H1 (cell line): ENCODE results near the gene ARHGAP10.

Source experiments
- CHD1 ChIP-seq: IDR thresholded peaks from 2 replicates; pipeline ENCODE4 v1.6.1; 2012; ENCODE audit warnings: low read depth, low read length, improper control_type of control experiment
- EZH2 ChIP-seq: fragments of 200-600 bp; sonication (generic); IDR thresholded peaks from 2 replicates; pipeline ENCODE4 v1.7.1; 2012; ENCODE audit warnings: low read depth, mild to moderate bottlenecking, moderate library complexity, low read length, inconsistent platforms; ENCODE audit not compliant: severe bottlenecking
- GABPA ChIP-seq: IDR thresholded peaks from 2 replicates; pipeline ENCODE4 v1.6.1; 2011; ENCODE audit warnings: mild to moderate bottlenecking, low read length, moderate library complexity, borderline replicate concordance; ENCODE audit not compliant: insufficient read depth
- GTF2F1 ChIP-seq: IDR thresholded peaks from 2 replicates; pipeline ENCODE4 v1.6.1; 2012; ENCODE audit warnings: low read depth, low read length, improper control_type of control experiment, borderline replicate concordance
- JUN ChIP-seq: IDR thresholded peaks from 2 replicates; pipeline ENCODE4 v1.6.1; 2011; ENCODE audit warnings: low read depth, mild to moderate bottlenecking, improper control_type of control experiment, low read length
- POLR2A ChIP-seq, 2 experiments: IDR thresholded peaks; 1 replicate in 1 of 2; 2 replicates in 1 of 2; pipeline ENCODE4 v1.6.1; 2011; ENCODE audit warnings: low read depth in 2 of 2, low read length in 2 of 2, mild to moderate bottlenecking in 2 of 2; ENCODE audit errors: control extremely low read depth in 1 of 2
- POLR2AphosphoS5 ChIP-seq: IDR thresholded peaks from 2 replicates; pipeline ENCODE4 v1.6.1; 2011; ENCODE audit warnings: low read depth, low read length
- RAD21 ChIP-seq, 2 experiments: IDR thresholded peaks in 1 of 2; conservative IDR thresholded peaks in 1 of 2; 2 replicates each; pipeline ENCODE4 v1.6.1; 2011; ENCODE audit warnings: low read depth in 2 of 2, low read length in 2 of 2, improper control_type of control experiment in 1 of 2, inconsistent platforms in 1 of 2, mild to moderate bottlenecking in 1 of 2, moderate library complexity in 1 of 2
- SAP30 ChIP-seq: fragments of 300-600 bp; sonication (generic); IDR thresholded peaks from 2 replicates; pipeline ENCODE4 v1.7.1; 2012; ENCODE audit warnings: low read length, moderate library complexity, mild to moderate bottlenecking, inconsistent platforms; ENCODE audit not compliant: insufficient read depth, insufficient replicate concordance
- SRF ChIP-seq: IDR thresholded peaks from 2 replicates; pipeline ENCODE4 v1.6.1; 2011; ENCODE audit warnings: mild to moderate bottlenecking, low read depth, low read length, moderate library complexity
- TF ChIP-seq, protein P1 (sequence below), 3 experiments: IDR thresholded peaks; 1 replicate in 2 of 3; 2 replicates in 1 of 3; pipeline versions ENCODE4 v1.5.1 to v1.6.1; 2011; ENCODE audit warnings: low read length in 3 of 3, mild to moderate bottlenecking in 3 of 3, inconsistent platforms in 2 of 3, low read depth in 1 of 3, moderate library complexity in 1 of 3; ENCODE audit not compliant: insufficient read depth in 1 of 3; ENCODE audit errors: control extremely low read depth in 1 of 3
- TF ChIP-seq, protein P2 (sequence below): IDR thresholded peaks from 2 replicates; pipeline ENCODE4 v1.6.1; 2012; ENCODE audit warnings: inconsistent platforms

DNA sequence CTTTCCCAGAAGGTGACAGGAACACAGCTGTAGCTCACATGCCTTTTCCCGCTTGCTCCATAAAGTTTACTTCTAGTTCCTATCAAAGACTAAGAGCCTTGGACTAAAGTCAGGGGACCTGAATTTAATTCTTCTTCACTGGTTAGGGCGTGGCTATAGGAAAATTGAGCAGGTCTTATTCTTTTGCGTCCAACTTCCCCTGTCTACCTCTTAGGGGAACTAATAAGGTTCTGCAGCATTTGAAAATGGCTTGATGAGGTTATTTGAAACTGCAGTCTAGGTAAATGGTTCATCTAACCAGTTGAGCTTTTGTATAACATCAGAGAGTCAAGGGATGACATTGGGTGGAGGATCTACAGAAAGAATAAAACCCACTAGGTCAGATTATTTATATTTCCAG, 2.6 kb downstream of the ARHGAP10 start:
- TF ChIP-seq GABPA, result no peak
- TF ChIP-seq, protein P1, sequence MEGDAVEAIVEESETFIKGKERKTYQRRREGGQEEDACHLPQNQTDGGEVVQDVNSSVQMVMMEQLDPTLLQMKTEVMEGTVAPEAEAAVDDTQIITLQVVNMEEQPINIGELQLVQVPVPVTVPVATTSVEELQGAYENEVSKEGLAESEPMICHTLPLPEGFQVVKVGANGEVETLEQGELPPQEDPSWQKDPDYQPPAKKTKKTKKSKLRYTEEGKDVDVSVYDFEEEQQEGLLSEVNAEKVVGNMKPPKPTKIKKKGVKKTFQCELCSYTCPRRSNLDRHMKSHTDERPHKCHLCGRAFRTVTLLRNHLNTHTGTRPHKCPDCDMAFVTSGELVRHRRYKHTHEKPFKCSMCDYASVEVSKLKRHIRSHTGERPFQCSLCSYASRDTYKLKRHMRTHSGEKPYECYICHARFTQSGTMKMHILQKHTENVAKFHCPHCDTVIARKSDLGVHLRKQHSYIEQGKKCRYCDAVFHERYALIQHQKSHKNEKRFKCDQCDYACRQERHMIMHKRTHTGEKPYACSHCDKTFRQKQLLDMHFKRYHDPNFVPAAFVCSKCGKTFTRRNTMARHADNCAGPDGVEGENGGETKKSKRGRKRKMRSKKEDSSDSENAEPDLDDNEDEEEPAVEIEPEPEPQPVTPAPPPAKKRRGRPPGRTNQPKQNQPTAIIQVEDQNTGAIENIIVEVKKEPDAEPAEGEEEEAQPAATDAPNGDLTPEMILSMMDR (IDR thresholded peaks at IDR 0.05; ENCODE audit: control extremely low read depth in 1 of 3, insufficient read depth in 1 of 3, low read depth in 1 of 3, low read length in 3 of 3), result no peak
- TF ChIP-seq JUN, result no peak
- no peak for TF ChIP-seq POLR2A (IDR thresholded peaks at IDR 0.05; ENCODE audit: control extremely low read depth in 1 of 2, low read depth in 2 of 2, low read length in 2 of 2)
- TF ChIP-seq EZH2, result no peak
- no peak for TF ChIP-seq CHD1
- TF ChIP-seq GTF2F1, result no peak
- no peak for TF ChIP-seq SRF
- TF ChIP-seq POLR2AphosphoS5, result no peak
- TF ChIP-seq SAP30, result no peak
- no peak for TF ChIP-seq RAD21 (IDR thresholded peaks at IDR 0.05 in 1 of 2, conservative IDR thresholded peaks at IDR 0.05 in 1 of 2; ENCODE audit: low read depth in 2 of 2, low read length in 2 of 2)
- TF ChIP-seq, protein P2, sequence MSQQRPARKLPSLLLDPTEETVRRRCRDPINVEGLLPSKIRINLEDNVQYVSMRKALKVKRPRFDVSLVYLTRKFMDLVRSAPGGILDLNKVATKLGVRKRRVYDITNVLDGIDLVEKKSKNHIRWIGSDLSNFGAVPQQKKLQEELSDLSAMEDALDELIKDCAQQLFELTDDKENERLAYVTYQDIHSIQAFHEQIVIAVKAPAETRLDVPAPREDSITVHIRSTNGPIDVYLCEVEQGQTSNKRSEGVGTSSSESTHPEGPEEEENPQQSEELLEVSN, result no peak
